Bronchial epithelial cell (primary cell): ENCODE measurements around the gene ETFA. TPM values are rescaled to one million over a fixed set of nuclear protein-coding genes. Genes with fewer than 3 reads are reported as not detected.
"Not testable (repeated sequence)": the region's sequence is repeated elsewhere in the genome, so short reads cannot be mapped to it uniquely, and the experiment has no call there.

ENCODE experiments used
- DNase-seq: peaks from one replicate; pipeline ENCODE4 v3.0.0-alpha.2; 2010; ENCODE audit warnings: low read depth
- FAIRE-seq: peaks from 2 replicates; lab custom pipeline; 2011; peaks lifted over from hg19 to GRCh38; lab: Jason Lieb, UNC
- H3K27me3 ChIP-seq: 2 replicates; pipeline ENCODE4 v1.5.1; 2011; ENCODE audit warnings: low read length; ENCODE audit not compliant: control insufficient read depth, insufficient read depth
- H3K36me3 ChIP-seq: 2 replicates; pipeline ENCODE4 v1.5.1; 2011; ENCODE audit warnings: low read length; ENCODE audit not compliant: control insufficient read depth, insufficient read depth
- H3K4me3 ChIP-seq: 2 replicates; pipeline ENCODE4 v1.5.1; 2011; ENCODE audit warnings: mild to moderate bottlenecking, low read depth, low read length, control low read depth
- total RNA-seq: library from RNA; depleted of rRNA; stranded (reverse); fragments of >200 nt; gene quantifications from 2 replicates; pipeline ENCODE4 v1.2.1, GENCODE V29; 2014
- TF ChIP-seq, protein P1 (sequence below): IDR thresholded peaks from 2 replicates; pipeline ENCODE4 v1.5.1; 2011; ENCODE audit warnings: mild to moderate bottlenecking, moderate library complexity, low read length, control low read depth, inconsistent platforms; ENCODE audit not compliant: insufficient read depth, severe bottlenecking

ETFA gene
- total RNA-seq, 1 donor from 2014 or later, result 223 TPM

DNA sequence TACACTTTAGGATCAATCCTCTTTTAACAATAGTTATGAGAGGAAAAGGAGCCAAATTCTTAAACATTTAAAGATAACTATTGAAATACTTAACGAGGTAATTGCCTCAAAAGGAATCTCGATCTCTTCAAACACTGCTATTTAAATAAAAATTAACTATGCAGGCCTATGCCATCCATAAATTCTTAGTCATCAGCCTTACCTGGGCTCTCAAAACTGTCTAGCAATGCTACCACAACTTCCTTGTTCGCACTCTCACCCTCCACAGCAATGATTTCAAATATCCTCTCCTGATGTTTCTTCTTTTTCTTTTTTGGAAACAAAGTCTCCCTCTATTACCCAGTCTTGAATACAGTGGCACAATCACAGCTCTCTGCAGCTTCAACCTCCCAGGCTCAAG is 12.3 kb downstream of the ETFA start:
- no peak for FAIRE-seq

DNA sequence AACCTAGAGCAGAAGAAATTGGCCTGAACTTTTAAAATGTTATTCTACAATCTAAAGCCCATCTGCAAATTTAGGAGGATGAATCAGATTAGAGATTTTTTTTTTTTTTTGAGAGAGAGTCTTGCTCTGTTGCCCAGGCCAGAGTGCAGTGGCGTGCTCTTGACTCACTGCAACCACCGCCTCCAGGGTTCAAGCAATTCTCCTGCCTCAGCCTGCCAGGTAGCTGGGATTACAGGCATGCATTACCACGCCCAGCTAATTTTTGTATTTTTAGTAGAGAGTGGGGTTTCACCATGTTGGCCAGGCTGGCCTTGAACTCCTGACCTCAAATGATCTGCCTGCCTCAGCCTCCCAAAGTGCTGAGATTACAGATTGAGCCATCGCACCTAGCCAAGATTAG is 13.3 kb downstream of the ETFA start:
- not testable (repeated sequence) for H3K27me3 ChIP-seq, DNase-seq, H3K36me3 ChIP-seq, FAIRE-seq, H3K4me3 ChIP-seq

More for the DNA sequence above, 12.3 kb downstream of the ETFA start:
- H3K27me3 ChIP-seq, result no peaks in the 10 kb centered on the region
- H3K36me3 ChIP-seq, result no peaks in the 10 kb centered on the region
- TF ChIP-seq, protein P1, sequence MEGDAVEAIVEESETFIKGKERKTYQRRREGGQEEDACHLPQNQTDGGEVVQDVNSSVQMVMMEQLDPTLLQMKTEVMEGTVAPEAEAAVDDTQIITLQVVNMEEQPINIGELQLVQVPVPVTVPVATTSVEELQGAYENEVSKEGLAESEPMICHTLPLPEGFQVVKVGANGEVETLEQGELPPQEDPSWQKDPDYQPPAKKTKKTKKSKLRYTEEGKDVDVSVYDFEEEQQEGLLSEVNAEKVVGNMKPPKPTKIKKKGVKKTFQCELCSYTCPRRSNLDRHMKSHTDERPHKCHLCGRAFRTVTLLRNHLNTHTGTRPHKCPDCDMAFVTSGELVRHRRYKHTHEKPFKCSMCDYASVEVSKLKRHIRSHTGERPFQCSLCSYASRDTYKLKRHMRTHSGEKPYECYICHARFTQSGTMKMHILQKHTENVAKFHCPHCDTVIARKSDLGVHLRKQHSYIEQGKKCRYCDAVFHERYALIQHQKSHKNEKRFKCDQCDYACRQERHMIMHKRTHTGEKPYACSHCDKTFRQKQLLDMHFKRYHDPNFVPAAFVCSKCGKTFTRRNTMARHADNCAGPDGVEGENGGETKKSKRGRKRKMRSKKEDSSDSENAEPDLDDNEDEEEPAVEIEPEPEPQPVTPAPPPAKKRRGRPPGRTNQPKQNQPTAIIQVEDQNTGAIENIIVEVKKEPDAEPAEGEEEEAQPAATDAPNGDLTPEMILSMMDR, result no peak
- H3K4me3 ChIP-seq, result no peak overlapping the region
- DNase-seq, result peak; percentile 6

DNA sequence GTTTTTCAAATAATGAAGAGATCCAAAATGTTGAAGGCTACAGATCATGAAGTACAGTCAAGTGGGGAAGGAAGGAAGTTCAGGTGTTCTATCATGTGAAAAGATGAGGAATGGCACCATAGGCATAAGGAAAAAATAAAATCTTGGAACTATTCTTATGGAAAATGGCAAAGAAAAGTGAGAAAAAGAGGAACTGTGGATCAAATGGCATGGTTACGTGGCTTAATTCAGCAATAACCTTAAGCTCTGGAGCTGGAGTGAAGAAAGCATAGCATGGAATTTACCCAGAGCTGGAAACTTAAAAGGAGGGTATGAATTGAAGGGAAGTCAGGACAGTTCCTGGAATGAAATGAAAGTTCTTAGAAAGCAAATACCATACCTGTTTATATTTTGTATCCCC is 14.4 kb downstream of the ETFA start:
- no peak for FAIRE-seq
- no peak overlapping the region for H3K4me3 ChIP-seq
- no peaks in the 10 kb centered on the region for H3K36me3 ChIP-seq
- TF ChIP-seq, protein P1, result no peak
- H3K27me3 ChIP-seq, result no peaks in the 10 kb centered on the region
- no peak for DNase-seq

DNA sequence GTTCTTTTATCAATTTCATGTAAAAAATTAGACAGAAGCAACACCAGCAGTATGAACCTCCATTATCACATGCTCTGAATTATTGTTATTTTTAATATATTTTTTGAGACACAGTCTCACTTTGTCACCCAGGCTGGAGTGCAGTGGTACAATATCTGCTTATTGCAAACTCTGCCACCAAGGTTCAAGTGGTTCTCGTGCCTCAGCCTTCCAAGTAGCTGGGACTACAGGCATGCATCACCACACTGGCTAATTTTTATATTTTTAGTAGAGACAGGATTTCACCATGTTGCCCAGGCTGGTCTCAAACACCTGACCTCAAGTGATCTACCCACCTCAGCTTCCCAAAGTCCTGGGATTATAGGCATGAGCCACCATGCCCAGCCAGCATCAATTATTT is 16.8 kb downstream of the ETFA start:
- H3K27me3 ChIP-seq, FAIRE-seq, H3K36me3 ChIP-seq, H3K4me3 ChIP-seq, DNase-seq: not testable (repeated sequence)

DNA sequence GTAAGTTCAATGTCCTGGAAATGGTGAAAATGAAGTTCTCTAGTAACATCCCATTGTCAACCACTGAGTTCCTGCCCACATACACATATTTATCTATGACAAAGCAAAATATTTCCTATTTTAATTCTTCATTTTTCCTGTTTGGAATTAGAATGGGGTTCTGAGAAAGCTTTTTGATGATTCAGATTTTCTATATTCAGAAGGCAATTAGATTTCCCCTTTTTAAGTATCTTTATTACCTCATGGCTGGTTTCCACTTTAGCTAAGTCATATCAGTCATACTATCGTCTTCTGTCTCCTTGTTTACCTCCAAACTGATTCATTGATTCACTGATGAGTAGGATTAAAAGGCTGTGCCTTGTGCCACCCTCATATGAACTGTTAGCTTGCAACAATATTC is 17.9 kb downstream of the ETFA start:
- Histone ChIP-seq H3K27me3 (no peaks in the 10 kb centered on the region), H3K36me3 (peaks cover 2% of the 10 kb centered on the region), H3K4me3 (no peak overlapping the region)
- FAIRE-seq (no peak), DNase-seq (peak; percentile 58)
- TF ChIP-seq, protein P1, result no peak

DNA sequence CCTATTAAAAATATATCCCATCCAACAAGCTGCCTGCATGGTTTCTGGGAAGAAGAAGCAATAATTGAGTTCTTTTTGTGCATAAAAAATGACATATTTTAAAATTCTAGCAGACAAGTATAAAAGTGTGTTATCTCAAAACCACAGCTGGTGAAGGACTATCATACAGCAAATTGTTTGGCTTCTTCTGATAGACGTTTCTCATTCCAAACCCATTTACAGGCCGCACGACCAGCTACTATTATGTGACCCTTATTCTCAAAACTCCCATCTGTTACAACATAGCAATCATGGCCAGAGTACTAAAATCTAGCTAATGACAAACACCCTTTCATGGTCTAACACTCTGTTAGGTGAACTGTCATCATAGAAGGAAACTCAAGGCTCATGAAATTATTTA is 21.7 kb downstream of the ETFA start:
- FAIRE-seq (no peak), DNase-seq (no peak)
- H3K36me3 ChIP-seq, result peaks cover 3% of the 10 kb centered on the region
- H3K27me3 ChIP-seq, result no peaks in the 10 kb centered on the region
- TF ChIP-seq, protein P1, result no peak
- H3K4me3 ChIP-seq, result no peak overlapping the region

DNA sequence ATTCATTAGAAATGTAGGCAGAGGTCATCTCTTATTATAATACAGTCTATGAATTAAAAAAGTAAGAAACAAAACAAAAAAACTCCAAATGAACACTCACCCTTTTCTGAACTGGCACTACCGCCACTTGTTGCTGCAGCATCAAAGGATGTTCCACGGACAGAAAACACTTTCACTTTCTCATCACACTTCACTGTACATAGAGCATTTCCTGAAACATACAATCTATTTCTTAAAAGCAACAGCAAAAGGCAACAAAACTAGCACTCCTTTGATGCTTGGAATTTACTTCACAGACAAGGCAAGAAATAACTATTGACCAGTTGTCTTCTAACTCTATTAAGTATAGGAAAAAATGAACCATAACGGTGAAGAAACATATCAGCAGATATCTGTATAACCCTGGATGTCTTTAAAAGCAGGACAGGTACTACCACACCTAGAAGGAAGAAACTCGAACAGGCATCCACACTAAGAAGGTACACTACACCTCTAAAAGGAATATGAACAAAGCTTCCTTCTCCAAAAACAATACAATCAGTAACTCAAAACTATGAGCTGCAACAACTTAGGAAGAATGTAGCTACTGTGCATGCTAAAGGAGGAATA is 24.9 kb downstream of the ETFA start:
- DNase-seq, result no peak
- TF ChIP-seq, protein P1, result no peak
- H3K36me3 ChIP-seq, result peaks cover 5% of the 10 kb centered on the region

More for the DNA sequence above, 24.9 kb downstream of the ETFA start:
- no peak for FAIRE-seq
- Histone ChIP-seq H3K4me3 (no peak overlapping the region), H3K27me3 (no peaks in the 10 kb centered on the region)
